Neural cell (in vitro differentiated cells): ENCODE data around the gene ZNF891.

Experiments used
- EZH2 ChIP-seq: fragments of 200-600, 300-800 bp; shearing (Covaris generic), sonication (generic); IDR thresholded peaks from 2 replicates; pipeline ENCODE4 v1.6.1; 2014; ENCODE audit warnings: antibody characterized with exemption, low read length, borderline replicate concordance, mild to moderate bottlenecking; ENCODE audit not compliant: insufficient read depth, poor library complexity, severe bottlenecking
- POLR2AphosphoS5 ChIP-seq: IDR thresholded peaks from 2 replicates; pipeline ENCODE4 v1.6.1; 2012
- RAD21 ChIP-seq: fragments of 450-650 bp; conservative IDR thresholded peaks from 2 replicates; pipeline ENCODE4 v1.6.1; 2014; ENCODE audit warnings: antibody characterized with exemption, mild to moderate bottlenecking, moderate library complexity
- TF ChIP-seq, protein P1 (sequence below): fragments of 450-650 bp; IDR thresholded peaks from 2 replicates; pipeline ENCODE4 v1.5.1; 2014; ENCODE audit warnings: antibody characterized with exemption, mild to moderate bottlenecking, moderate library complexity; ENCODE audit not compliant: poor library complexity, severe bottlenecking
- TF ChIP-seq, protein P2 (sequence below): IDR thresholded peaks from 2 replicates; pipeline ENCODE4 v1.6.1; 2012; ENCODE audit warnings: borderline replicate concordance

DNA sequence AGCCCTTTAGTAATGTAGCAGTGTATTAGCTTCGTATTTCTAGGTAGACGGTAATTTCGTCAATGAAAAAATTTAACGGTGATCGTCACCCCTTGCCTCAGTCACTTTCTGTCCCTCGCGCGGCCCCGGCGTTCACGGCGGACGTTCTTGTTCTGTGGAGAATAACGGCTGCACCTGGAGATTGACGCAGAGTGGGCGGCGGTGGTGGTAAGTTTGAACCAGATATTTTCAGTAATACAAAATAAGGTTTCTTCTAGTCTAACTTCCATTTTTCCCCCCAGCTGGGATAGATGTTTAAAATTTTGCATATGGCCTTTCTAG, 694 bp upstream of the ZNF891 start:
- TF ChIP-seq, protein P1, sequence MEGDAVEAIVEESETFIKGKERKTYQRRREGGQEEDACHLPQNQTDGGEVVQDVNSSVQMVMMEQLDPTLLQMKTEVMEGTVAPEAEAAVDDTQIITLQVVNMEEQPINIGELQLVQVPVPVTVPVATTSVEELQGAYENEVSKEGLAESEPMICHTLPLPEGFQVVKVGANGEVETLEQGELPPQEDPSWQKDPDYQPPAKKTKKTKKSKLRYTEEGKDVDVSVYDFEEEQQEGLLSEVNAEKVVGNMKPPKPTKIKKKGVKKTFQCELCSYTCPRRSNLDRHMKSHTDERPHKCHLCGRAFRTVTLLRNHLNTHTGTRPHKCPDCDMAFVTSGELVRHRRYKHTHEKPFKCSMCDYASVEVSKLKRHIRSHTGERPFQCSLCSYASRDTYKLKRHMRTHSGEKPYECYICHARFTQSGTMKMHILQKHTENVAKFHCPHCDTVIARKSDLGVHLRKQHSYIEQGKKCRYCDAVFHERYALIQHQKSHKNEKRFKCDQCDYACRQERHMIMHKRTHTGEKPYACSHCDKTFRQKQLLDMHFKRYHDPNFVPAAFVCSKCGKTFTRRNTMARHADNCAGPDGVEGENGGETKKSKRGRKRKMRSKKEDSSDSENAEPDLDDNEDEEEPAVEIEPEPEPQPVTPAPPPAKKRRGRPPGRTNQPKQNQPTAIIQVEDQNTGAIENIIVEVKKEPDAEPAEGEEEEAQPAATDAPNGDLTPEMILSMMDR = no peak
- TF ChIP-seq, protein P2, sequence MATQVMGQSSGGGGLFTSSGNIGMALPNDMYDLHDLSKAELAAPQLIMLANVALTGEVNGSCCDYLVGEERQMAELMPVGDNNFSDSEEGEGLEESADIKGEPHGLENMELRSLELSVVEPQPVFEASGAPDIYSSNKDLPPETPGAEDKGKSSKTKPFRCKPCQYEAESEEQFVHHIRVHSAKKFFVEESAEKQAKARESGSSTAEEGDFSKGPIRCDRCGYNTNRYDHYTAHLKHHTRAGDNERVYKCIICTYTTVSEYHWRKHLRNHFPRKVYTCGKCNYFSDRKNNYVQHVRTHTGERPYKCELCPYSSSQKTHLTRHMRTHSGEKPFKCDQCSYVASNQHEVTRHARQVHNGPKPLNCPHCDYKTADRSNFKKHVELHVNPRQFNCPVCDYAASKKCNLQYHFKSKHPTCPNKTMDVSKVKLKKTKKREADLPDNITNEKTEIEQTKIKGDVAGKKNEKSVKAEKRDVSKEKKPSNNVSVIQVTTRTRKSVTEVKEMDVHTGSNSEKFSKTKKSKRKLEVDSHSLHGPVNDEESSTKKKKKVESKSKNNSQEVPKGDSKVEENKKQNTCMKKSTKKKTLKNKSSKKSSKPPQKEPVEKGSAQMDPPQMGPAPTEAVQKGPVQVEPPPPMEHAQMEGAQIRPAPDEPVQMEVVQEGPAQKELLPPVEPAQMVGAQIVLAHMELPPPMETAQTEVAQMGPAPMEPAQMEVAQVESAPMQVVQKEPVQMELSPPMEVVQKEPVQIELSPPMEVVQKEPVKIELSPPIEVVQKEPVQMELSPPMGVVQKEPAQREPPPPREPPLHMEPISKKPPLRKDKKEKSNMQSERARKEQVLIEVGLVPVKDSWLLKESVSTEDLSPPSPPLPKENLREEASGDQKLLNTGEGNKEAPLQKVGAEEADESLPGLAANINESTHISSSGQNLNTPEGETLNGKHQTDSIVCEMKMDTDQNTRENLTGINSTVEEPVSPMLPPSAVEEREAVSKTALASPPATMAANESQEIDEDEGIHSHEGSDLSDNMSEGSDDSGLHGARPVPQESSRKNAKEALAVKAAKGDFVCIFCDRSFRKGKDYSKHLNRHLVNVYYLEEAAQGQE = peak; percentile 3
- no peak for TF ChIP-seq EZH2
- TF ChIP-seq RAD21 = no peak
- TF ChIP-seq POLR2AphosphoS5 = no peak
